Activated T-cell treated with anti-CD3 and anti-CD28 coated beads, Interleukin-2, amount 50 U/mL, for 24 hours (primary cell): Measurements from ENCODE around the gene STX4.

Source experiments
- DNase-seq: peaks from one replicate; pipeline ENCODE4 v3.0.0-alpha.2; 2020
- H3K27ac Mint-ChIP-seq: 2 replicates; pipeline ENCODE4 v1.8.0; 2020; ENCODE audit warnings: mild to moderate bottlenecking, mixed read lengths
- H3K27me3 Mint-ChIP-seq: 2 replicates; pipeline ENCODE4 v1.8.0; 2020; ENCODE audit warnings: mixed read lengths
- H3K36me3 Mint-ChIP-seq: 2 replicates; pipeline ENCODE4 v1.8.0; 2020; ENCODE audit warnings: low read depth, mixed read lengths
- H3K4me1 Mint-ChIP-seq: 2 replicates; pipeline ENCODE4 v1.8.0; 2020; ENCODE audit warnings: low read depth, mixed read lengths
- H3K4me3 Mint-ChIP-seq: 2 replicates; pipeline ENCODE4 v1.8.0; 2020; ENCODE audit warnings: mild to moderate bottlenecking, moderate library complexity, mixed read lengths
- H3K9me3 Mint-ChIP-seq: 2 replicates; pipeline ENCODE4 v1.8.0; 2020; ENCODE audit warnings: mixed read lengths

Gene STX4

GRCh38 chr16:31032736-31033708 is at the start of gene STX4:
STX4 (plus strand) TSS chr16:31033558; CDS start chr16:31033806, 248 bp downstream.
- Mint-ChIP-seq H3K4me1 (peaks cover 23% of the 10 kb centered on the region), H3K27ac (peak within 1 kb of the TSS; percentile 96), H3K4me3 (peak within 1 kb of the TSS; percentile 91), H3K27me3 (no peaks in the 10 kb centered on the region), H3K9me3 (no peaks in the 10 kb centered on the region), H3K36me3 (peaks cover 32% of the 10 kb centered on the region)
- peak; percentile 95 for DNase-seq

GRCh38 chr16:30983898-30984610 is 49.3 kb upstream of the STX4 start:
- peaks cover 6% of the 10 kb centered on the region for H3K4me1 Mint-ChIP-seq
- H3K9me3 Mint-ChIP-seq: no peaks in the 10 kb centered on the region
- no peak for DNase-seq
- H3K27me3 Mint-ChIP-seq: no peaks in the 10 kb centered on the region
- no peak overlapping the region for H3K4me3 Mint-ChIP-seq
- no peak overlapping the region for H3K27ac Mint-ChIP-seq
- H3K36me3 Mint-ChIP-seq: peaks cover 68% of the 10 kb centered on the region

- Mint-ChIP-seq H3K36me3 (peaks cover 68% of the 10 kb centered on the region), H3K27ac (no peak within 1 kb of the TSS), H3K4me1 (peaks cover 6% of the 10 kb centered on the region), H3K9me3 (no peaks in the 10 kb centered on the region), H3K27me3 (no peaks in the 10 kb centered on the region), H3K4me3 (no peak within 1 kb of the TSS)
- DNase-seq: peak; percentile 88
These were observed 48.5 kb upstream of the STX4 start, which contains the start of gene HSD3B7 for GRCh38 chr16:30984669-30985400. HSD3B7 (plus strand) TSS chr16:30985207; CDS start chr16:30985659, 452 bp downstream.

- H3K27ac Mint-ChIP-seq: no peak overlapping the region
- H3K4me1 Mint-ChIP-seq: peaks cover 6% of the 10 kb centered on the region
- H3K27me3 Mint-ChIP-seq: no peaks in the 10 kb centered on the region
- H3K9me3 Mint-ChIP-seq: no peaks in the 10 kb centered on the region
- peaks cover 61% of the 10 kb centered on the region for H3K36me3 Mint-ChIP-seq
- DNase-seq: no peak
- no peak overlapping the region for H3K4me3 Mint-ChIP-seq
These were observed 47.8 kb upstream of the STX4 start for GRCh38 chr16:30985401-30986128.

- Mint-ChIP-seq H3K27ac (no peak overlapping the region), H3K4me3 (no peak overlapping the region), H3K9me3 (no peaks in the 10 kb centered on the region), H3K36me3 (peaks cover 55% of the 10 kb centered on the region), H3K27me3 (no peaks in the 10 kb centered on the region), H3K4me1 (peaks cover 6% of the 10 kb centered on the region)
- no peak for DNase-seq
These were observed 47.0 kb upstream of the STX4 start for GRCh38 chr16:30986129-30986991.

GRCh38 chr16:30987581-30988190 is 45.7 kb upstream of the STX4 start:
- H3K36me3 Mint-ChIP-seq: peaks cover 44% of the 10 kb centered on the region
- H3K27me3 Mint-ChIP-seq: no peaks in the 10 kb centered on the region
- H3K27ac Mint-ChIP-seq: no peak overlapping the region
- no peaks in the 10 kb centered on the region for H3K9me3 Mint-ChIP-seq
- H3K4me1 Mint-ChIP-seq: peaks cover 6% of the 10 kb centered on the region
- H3K4me3 Mint-ChIP-seq: no peak overlapping the region
- DNase-seq: no peak

GRCh38 chr16:30989469-30990047 is 43.8 kb upstream of the STX4 start:
- Mint-ChIP-seq H3K9me3 (no peaks in the 10 kb centered on the region), H3K27ac (no peak overlapping the region), H3K4me3 (no peak overlapping the region), H3K27me3 (no peaks in the 10 kb centered on the region), H3K36me3 (peaks cover 26% of the 10 kb centered on the region), H3K4me1 (peaks cover 5% of the 10 kb centered on the region)
- no peak for DNase-seq

GRCh38 chr16:30990105-30990504 is 43.3 kb upstream of the STX4 start:
- H3K4me1 Mint-ChIP-seq: peaks cover 7% of the 10 kb centered on the region
- H3K27ac Mint-ChIP-seq: no peak overlapping the region
- DNase-seq: no peak
- H3K4me3 Mint-ChIP-seq: no peak overlapping the region
- no peaks in the 10 kb centered on the region for H3K27me3 Mint-ChIP-seq
- no peaks in the 10 kb centered on the region for H3K9me3 Mint-ChIP-seq
- H3K36me3 Mint-ChIP-seq: peaks cover 23% of the 10 kb centered on the region

- Mint-ChIP-seq H3K27ac (no peak overlapping the region), H3K4me1 (peaks cover 6% of the 10 kb centered on the region), H3K4me3 (no peak overlapping the region), H3K36me3 (peaks cover 14% of the 10 kb centered on the region), H3K9me3 (no peaks in the 10 kb centered on the region), H3K27me3 (no peaks in the 10 kb centered on the region)
- DNase-seq: no peak
These were observed 42.3 kb upstream of the STX4 start for GRCh38 chr16:30991052-30991451.

GRCh38 chr16:30992276-30992780 is 41.0 kb upstream of the STX4 start:
- no peak for DNase-seq
- Mint-ChIP-seq H3K4me3 (no peak overlapping the region), H3K27me3 (no peaks in the 10 kb centered on the region), H3K9me3 (no peaks in the 10 kb centered on the region), H3K27ac (no peak overlapping the region), H3K4me1 (peaks cover 15% of the 10 kb centered on the region), H3K36me3 (peaks cover under 1% of the 10 kb centered on the region)

GRCh38 chr16:30992931-30993816 is 40.2 kb upstream of the STX4 start:
- Mint-ChIP-seq H3K4me1 (peaks cover 18% of the 10 kb centered on the region), H3K4me3 (no peak overlapping the region), H3K27ac (no peak overlapping the region), H3K27me3 (no peaks in the 10 kb centered on the region), H3K36me3 (no peaks in the 10 kb centered on the region), H3K9me3 (no peaks in the 10 kb centered on the region)
- DNase-seq: no peak

- no peak for DNase-seq
- Mint-ChIP-seq H3K9me3 (no peaks in the 10 kb centered on the region), H3K27me3 (no peaks in the 10 kb centered on the region), H3K4me1 (peaks cover 18% of the 10 kb centered on the region), H3K27ac (no peak overlapping the region), H3K4me3 (peak overlapping the region; percentile 79), H3K36me3 (no peaks in the 10 kb centered on the region)
These were observed 37.4 kb upstream of the STX4 start for GRCh38 chr16:30995927-30996323.
